GM10266 (cell line): ENCODE results near the gene GTPBP10.

Source experiments
- DNase-seq: peaks from one replicate; pipeline ENCODE4 v3.0.0; 2012; ENCODE audit errors: extremely low spot score
- TF ChIP-seq, protein P1 (sequence below): IDR thresholded peaks from 2 replicates; pipeline ENCODE4 v1.5.1; 2012; ENCODE audit warnings: mild to moderate bottlenecking, low read depth; ENCODE audit not compliant: control insufficient read depth, insufficient read depth; ENCODE audit errors: missing control alignments

Gene GTPBP10

DNA sequence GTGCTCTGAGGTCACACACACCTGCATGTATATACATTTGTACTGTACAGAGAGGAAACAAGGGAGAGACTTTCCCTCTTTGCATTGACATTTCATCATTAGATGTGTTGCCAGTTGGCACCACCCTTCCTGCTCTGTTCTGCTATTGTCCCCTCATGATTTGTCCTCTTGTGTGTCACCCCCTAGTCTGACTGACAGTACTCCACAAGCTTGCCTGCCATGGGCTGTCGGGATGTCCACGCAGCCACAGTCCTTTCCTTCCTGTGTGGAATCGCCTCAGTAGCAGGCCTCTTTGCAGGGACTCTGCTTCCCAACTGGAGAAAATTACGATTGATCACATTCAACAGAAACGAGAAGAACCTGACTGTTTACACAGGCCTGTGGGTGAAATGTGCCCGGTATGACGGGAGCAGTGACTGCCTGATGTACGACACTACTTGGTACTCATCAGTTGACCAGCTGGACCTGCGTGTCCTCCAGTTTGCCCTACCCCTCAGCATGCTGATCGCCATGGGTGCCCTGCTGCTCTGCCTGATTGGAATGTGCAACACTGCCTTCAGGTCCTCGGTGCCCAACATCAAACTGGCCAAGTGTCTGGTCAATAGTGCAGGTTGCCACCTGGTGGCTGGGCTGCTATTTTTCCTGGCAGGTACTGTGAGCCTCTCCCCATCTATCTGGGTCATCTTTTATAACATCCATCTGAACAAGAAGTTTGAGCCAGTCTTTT, 66.1 kb downstream of the GTPBP10 start:
- TF ChIP-seq, protein P1, sequence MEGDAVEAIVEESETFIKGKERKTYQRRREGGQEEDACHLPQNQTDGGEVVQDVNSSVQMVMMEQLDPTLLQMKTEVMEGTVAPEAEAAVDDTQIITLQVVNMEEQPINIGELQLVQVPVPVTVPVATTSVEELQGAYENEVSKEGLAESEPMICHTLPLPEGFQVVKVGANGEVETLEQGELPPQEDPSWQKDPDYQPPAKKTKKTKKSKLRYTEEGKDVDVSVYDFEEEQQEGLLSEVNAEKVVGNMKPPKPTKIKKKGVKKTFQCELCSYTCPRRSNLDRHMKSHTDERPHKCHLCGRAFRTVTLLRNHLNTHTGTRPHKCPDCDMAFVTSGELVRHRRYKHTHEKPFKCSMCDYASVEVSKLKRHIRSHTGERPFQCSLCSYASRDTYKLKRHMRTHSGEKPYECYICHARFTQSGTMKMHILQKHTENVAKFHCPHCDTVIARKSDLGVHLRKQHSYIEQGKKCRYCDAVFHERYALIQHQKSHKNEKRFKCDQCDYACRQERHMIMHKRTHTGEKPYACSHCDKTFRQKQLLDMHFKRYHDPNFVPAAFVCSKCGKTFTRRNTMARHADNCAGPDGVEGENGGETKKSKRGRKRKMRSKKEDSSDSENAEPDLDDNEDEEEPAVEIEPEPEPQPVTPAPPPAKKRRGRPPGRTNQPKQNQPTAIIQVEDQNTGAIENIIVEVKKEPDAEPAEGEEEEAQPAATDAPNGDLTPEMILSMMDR: peak; percentile 48
- DNase-seq: no peak

DNA sequence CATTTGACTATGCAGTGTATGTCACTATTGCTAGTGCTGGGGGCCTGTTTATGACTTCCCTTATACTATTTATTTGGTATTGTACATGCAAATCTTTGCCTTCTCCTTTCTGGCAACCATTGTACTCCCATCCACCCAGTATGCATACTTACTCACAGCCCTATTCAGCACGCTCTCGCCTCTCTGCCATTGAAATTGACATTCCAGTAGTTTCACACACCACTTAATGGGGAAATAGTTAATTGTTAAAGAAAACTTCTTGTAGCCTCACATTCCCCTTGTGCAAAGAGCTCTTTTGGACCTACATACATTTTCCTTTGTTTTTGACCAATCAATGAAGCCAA, 66.6 kb downstream of the GTPBP10 start:
- TF ChIP-seq, protein P1: no peak
- DNase-seq: no peak

DNA sequence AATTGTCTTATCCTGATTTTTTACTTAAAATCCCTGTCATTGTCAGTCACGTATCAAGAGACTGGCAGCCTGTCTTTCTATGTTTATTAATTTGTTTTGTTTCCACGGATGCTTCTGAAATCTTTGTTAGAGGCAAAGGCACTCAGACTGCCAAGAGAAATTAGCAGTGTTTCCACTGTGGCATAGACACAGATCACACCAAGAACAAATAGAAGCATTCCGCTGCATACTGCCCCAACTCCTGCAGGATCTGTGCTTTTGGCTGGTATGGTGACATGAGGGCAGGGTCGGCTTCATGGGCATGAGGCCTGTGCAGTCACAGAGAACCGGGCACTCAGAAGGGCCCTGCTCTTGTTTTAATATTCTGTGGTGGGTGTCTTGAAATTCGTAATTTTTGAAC, 75.1 kb downstream of the GTPBP10 start:
- no peak for DNase-seq

DNA sequence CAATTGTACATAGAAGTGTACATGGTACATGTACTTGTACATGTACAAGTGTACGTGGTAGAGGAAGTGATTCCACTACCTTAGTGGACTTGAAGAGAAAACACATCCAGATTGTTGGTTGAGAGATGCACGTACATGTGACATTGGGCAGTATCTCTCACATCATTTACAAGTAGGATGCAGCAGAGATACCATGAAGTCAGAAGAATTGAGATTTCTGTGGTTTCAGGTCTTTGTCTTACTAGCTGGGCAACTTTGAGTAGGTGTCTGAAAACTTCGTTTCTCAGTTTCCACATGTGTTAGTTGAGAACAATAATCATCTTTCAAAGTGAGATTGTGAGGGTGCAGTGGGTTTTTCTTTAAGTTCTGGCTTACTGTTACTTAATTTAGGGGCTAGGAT, 78.2 kb downstream of the GTPBP10 start:
- peak; percentile 37 for DNase-seq
- TF ChIP-seq, protein P1: no peak

More for the DNA sequence above, 75.1 kb downstream of the GTPBP10 start:
- TF ChIP-seq, protein P1: no peak

DNA sequence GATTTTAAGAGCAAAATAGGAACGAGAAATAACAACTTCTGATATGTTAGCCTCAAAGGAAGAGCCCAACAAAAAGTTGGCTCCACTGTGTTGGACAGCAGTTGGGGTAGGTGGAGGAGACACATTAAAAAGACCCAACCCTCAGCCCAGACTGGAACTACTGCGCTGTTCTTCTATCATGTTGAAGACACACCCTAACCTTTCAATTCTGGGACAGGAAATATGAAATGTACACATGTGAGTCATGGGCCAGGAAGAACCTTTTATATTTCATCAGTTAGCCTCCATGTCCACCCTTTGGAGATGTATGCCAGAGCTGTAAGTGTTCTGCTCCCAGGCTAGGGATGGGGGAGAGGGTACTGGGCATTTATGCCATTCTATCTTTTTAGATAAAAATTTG, 78.9 kb downstream of the GTPBP10 start:
- DNase-seq: no peak
- TF ChIP-seq, protein P1: no peak

DNA sequence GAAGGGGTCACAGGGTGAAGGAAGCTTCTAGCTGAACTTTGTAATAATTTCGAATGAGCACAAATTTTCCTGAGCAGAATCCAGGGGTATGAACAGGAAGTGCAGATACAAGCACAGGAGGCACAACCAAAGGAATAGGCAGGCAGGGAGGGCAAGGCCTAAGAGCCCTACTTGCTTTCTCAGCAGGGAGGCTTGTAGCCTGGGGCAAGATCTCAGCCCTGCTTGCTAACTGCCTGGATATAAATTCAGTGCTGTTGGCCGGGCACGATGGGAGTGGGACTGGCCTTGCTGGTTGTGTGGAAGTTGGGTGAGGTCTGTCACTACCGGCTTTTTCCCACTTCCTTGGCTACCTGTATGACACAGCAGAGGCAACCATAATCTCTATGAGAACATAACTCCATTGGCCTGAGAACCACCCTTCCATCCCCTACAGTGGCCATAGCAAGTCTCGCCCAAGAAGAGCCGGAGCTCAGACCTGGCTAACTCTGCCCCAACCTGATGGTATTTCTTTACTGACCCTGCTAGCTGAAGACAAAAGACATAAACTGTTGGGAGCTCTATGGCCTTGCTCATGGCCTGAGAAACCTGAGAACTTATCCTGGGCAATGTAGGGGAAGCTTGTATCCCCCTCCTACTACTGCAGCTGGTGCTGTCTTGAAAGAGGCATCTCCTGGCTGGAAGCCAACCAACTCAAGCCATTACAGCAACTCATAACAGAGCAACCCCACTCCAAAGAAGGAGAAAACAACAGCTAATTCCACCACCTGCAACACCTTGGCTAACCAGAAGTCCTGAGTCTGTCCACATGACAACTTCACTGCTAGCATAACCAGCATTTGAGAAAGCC, 84.3 kb downstream of the GTPBP10 start:
- TF ChIP-seq, protein P1: no peak
- no peak for DNase-seq

DNA sequence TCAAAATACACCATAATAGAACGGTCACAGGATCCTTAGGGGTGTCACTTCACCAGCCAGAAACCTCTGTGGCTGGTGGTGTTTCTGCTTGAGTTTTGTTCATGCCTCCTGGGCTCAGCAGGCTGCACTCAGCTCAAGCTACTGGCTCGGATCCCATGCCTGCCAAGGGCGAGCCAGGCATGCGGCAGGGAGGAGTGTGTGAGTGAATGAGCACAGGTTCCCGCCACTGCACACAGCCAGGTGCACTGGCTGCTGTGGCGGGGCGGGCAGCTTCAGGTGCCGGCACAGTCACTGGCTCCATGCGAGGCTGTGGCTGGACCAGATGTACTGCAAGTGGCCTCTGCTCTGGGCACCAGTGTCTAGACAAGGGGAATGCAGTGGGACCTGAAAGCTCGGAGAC, 86.2 kb downstream of the GTPBP10 start:
- DNase-seq: no peak
- TF ChIP-seq, protein P1: no peak
